HUDEP-2 (cell line): ENCODE results near the gene TPCN1.
A peak's percentile ranks its signal among the peaks of the same experiment; 100 is the strongest.
"Not testable (repeated sequence)": the region's sequence is repeated elsewhere in the genome, so short reads cannot be mapped to it uniquely, and the experiment has no call there.

Experiments
- DNase-seq, 76 experiments: peaks; one replicate each; lab custom pipeline; 2025; ENCODE audit not compliant: unreplicated experiment in 76 of 76; lab: John Stamatoyannopoulos, UW

Gene TPCN1

GRCh38 chr12:113195598-113195997 is 25.7 kb upstream of the TPCN1 start:
- no peak for DNase-seq

- no peak for DNase-seq
Observed at GRCh38 chr12:113196582-113196981, 24.7 kb upstream of the TPCN1 start.

- DNase-seq, result peak in 69 of 76 experiments; percentile 3 to 75 (median 45)
Observed at GRCh38 chr12:113196990-113197389, 24.3 kb upstream of the TPCN1 start.

- DNase-seq, result no peak
Observed at GRCh38 chr12:113197518-113198077, 23.7 kb upstream of the TPCN1 start.

GRCh38 chr12:113198296-113198695 is 23.0 kb upstream of the TPCN1 start:
- DNase-seq, result no peak

GRCh38 chr12:113200021-113200797 is 21.1 kb upstream of the TPCN1 start:
- no peak for DNase-seq

GRCh38 chr12:113201187-113202177 is 19.8 kb upstream of the TPCN1 start:
- DNase-seq, result no peak

- no peak for DNase-seq
Observed at GRCh38 chr12:113202300-113203075, 18.8 kb upstream of the TPCN1 start.

- no peak for DNase-seq
Observed at GRCh38 chr12:113203852-113204760, 17.2 kb upstream of the TPCN1 start.

GRCh38 chr12:113204804-113205203 is 16.5 kb upstream of the TPCN1 start:
- no peak for DNase-seq

GRCh38 chr12:113206802-113207201 is 14.5 kb upstream of the TPCN1 start:
- not testable (repeated sequence) for DNase-seq

GRCh38 chr12:113207613-113208040 is 13.6 kb upstream of the TPCN1 start:
- no peak for DNase-seq

- DNase-seq, result peak in 2 of 76 experiments; percentile 12 to 37
Observed at GRCh38 chr12:113208041-113208934, 13.0 kb upstream of the TPCN1 start.

GRCh38 chr12:113211160-113211559 is 10.1 kb upstream of the TPCN1 start:
- no peak for DNase-seq

GRCh38 chr12:113214895-113215400 is 6.3 kb upstream of the TPCN1 start:
- DNase-seq, result no peak

- no peak for DNase-seq
Observed at GRCh38 chr12:113216027-113216426, 5.2 kb upstream of the TPCN1 start.

GRCh38 chr12:113220593-113221180 is 577 bp upstream of the TPCN1 start:
- peak in 1 of 76 experiments; percentile 35 for DNase-seq
